ENCODE results near the gene VOPP1. TPM values are rescaled to one million over a fixed set of nuclear protein-coding genes. Genes with fewer than 3 reads are reported as not detected.
A peak's percentile ranks its signal among the peaks of the same experiment; 100 is the strongest.

Gene VOPP1
- total and polyA plus RNA-seq, 9 of the 15 experiments (the other 6 are each of a cell fraction or from before 2014, with no cell fraction given) = 8.2 to 45.8 (median 31.2) TPM

DNA sequence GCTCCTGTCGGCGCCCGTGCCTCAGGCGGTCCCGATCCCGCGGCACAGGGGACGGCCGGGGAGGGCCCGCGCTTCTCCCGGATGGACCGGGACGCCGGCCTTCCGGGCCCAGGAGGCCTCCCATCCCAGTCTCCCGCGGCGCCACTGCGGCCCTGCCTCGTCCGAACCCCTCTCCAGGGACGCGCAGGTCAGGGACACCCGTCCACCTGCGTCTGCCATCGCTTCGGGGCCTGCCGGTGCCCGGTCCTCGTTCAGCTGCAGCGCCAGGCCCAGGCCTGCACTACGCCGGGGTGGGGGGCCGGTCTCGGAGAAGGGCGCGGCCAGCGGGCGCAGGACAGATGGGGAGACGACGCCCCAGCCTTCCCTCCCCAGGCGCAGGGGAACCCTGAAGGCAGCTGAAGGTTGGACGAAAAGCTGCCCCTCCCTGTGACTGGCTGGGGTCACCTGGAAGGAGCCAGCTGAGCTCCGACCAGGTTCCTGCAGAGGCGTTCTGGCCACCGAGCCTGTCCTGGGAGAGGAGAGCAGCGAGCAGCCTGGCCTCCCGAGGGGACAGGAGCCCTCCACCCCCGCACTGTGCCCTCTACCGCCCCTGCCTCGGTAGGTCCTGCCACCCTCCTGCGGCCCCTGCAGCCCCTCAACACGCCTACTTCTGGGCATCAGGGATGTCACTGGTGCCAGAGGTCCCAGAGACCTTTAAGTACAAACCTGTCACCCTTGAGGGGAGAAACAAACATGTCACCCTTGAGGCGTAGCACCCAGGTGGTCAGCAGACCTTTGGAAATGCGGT, 122.9 kb downstream of the VOPP1 start (continued):
- TF ChIP-seq POLR2G (IDR thresholded peaks at IDR 0.05; ENCODE audit: low read depth, low read length) = 0 out of 2 replicates have a peak, but pooled peaks have one; percentile 31
- TF ChIP-seq SPI1 (IDR thresholded peaks at IDR 0.05; ENCODE audit: borderline replicate concordance, low read depth, low read length) = no peak

DNA sequence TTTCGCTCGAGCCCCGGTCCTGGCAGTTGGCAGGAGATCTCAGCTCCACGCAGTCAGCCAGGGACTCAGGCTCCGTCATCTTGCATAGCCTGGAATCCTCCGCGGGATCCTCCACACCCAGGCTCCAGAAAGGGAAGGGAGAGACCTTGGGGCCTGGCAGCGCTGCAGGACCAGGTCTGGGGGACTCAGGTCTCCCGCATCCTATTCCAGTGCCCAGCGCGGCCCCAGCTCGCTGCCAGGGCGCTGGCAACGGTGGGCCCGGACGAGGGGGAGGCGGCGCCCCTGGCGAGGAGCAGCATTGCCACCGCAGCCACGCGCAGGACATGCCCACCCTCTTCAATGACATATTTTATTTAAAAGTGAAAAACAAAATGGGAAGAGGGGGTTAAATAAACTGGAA, 123.8 kb downstream of the VOPP1 start:
- H3K4me1 ChIP-seq (replicated peaks in 1 of 2; ENCODE audit: control insufficient read depth in 2 of 2, insufficient read depth in 2 of 2, low read length in 2 of 2) = no peaks in the 10 kb centered on the region; a peak in 1 of 5 replicates
- no peaks in the 10 kb centered on the region for H3K36me3 ChIP-seq (ENCODE audit: control insufficient read depth, insufficient read depth, low read length)
- no peaks in the 10 kb centered on the region for H3K79me2 ChIP-seq (ENCODE audit: control insufficient read depth, insufficient read depth, low read length)
- no peak overlapping the region for H2AFZ ChIP-seq (ENCODE audit: low read depth, low read length)
- TF ChIP-seq CBFA2T3 (IDR thresholded peaks at IDR 0.05) (no peak), ERF (CRISPR knock-in tag; IDR thresholded peaks at IDR 0.05) (no peak), ELF4 (CRISPR knock-in tag; IDR thresholded peaks at IDR 0.05) (no peak), ZNF717 (CRISPR knock-in tag; IDR thresholded peaks at IDR 0.05) (no peak), SOX6 (IDR thresholded peaks at IDR 0.05) (no peak), FOSL1 (tag; conservative IDR thresholded peaks at IDR 0.05) (no peak), HDAC3 (IDR thresholded peaks at IDR 0.05; ENCODE audit: borderline replicate concordance, partially characterized antibody) (no peak), ZKSCAN8 (CRISPR knock-in tag; IDR thresholded peaks at IDR 0.05) (no peak), SMAD2 (IDR thresholded peaks at IDR 0.05; ENCODE audit: low read depth, low read length) (no peak), FOXJ3 (CRISPR knock-in tag; IDR thresholded peaks at IDR 0.05) (no peak), NCOA4 (IDR thresholded peaks at IDR 0.05; ENCODE audit: partially characterized antibody) (no peak)
- TF ChIP-seq, protein P1, sequence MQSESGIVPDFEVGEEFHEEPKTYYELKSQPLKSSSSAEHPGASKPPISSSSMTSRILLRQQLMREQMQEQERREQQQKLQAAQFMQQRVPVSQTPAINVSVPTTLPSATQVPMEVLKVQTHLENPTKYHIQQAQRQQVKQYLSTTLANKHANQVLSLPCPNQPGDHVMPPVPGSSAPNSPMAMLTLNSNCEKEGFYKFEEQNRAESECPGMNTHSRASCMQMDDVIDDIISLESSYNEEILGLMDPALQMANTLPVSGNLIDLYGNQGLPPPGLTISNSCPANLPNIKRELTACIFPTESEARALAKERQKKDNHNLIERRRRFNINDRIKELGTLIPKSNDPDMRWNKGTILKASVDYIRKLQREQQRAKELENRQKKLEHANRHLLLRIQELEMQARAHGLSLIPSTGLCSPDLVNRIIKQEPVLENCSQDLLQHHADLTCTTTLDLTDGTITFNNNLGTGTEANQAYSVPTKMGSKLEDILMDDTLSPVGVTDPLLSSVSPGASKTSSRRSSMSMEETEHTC (IDR thresholded peaks at IDR 0.05) = no peak
- ATAC-seq (no peak), FAIRE-seq (no peak), DNase-seq (ENCODE audit: extremely low read depth in 1 of 4, low spot score in 3 of 4) (no peak)
- no peak overlapping the region for H3K4me3 ChIP-seq
- H3K4me2 ChIP-seq (ENCODE audit: insufficient read depth, low read length) = no peak overlapping the region
- peaks cover 0 to 23% of the 10 kb centered on the region in 2 experiments; a peak in 3 of 5 replicates for H3K27me3 ChIP-seq (ENCODE audit: control insufficient read depth in 2 of 2, insufficient read depth in 2 of 2, low read length in 2 of 2)
- ChIA-PET POLR2A (no interaction called here), CTCF (ENCODE audit: low intra/inter-chr PET ratio) (no interaction called here)
- H3K27ac ChIP-seq (ENCODE audit: extremely low read depth, low read depth, low read length) = no peak overlapping the region
- intact Hi-C loops (cut with micrococcal nuclease) = no loop called here
- no peaks in the 10 kb centered on the region for H3K9me1 ChIP-seq (ENCODE audit: control insufficient read depth, insufficient read depth, low read length)
- no peaks in the 10 kb centered on the region for H4K20me1 ChIP-seq (replicated peaks; ENCODE audit: control insufficient read depth, insufficient read depth, low read length)
- in situ Hi-C loops (cut with MboI) = loop anchor here (10.0 kb wide), 1 partner anchor 146 kb away; no protein-coding TSS in a partner anchor
- BruUV-seq (replicated peaks) = no TSS peak
- H3K9ac ChIP-seq (ENCODE audit: insufficient read depth in 1 of 2, low read depth in 2 of 2, low read length in 2 of 2) = no peak overlapping the region
- 13% methylated on average over 10 of the region's 22 CpGs for WGBS (ENCODE audit: insufficient coverage, low coverage, missing lambda C conversion rate)
- H3K9me3 ChIP-seq (replicated peaks; ENCODE audit: control insufficient read depth, insufficient read depth, low read depth, low read length) = no peaks in the 10 kb centered on the region
